Measurements from ENCODE around the gene TMEM167B.

- TF ChIP-seq POLR2A (IDR thresholded peaks at IDR 0.05; ENCODE audit: control extremely low read depth in 1 of 2, low read depth in 2 of 2, low read length in 2 of 2) (no peak), E2F6 (IDR thresholded peaks at IDR 0.05) (no peak), CHD2 (IDR thresholded peaks at IDR 0.05; ENCODE audit: low read length) (no peak), CHD1 (IDR thresholded peaks at IDR 0.05; ENCODE audit: low read depth, low read length) (no peak), PHF8 (conservative IDR thresholded peaks at IDR 0.05; ENCODE audit: low read depth, low read length) (no peak), YY1 (IDR thresholded peaks at IDR 0.05; ENCODE audit: low read depth, low read length) (no peak), TAF1 (IDR thresholded peaks at IDR 0.05; ENCODE audit: low read depth, low read length) (no peak), CBX5 (IDR thresholded peaks at IDR 0.05; ENCODE audit: low read depth, low read length) (no peak), SP2 (IDR thresholded peaks at IDR 0.05; ENCODE audit: low read length) (no peak)
- TF ChIP-seq, protein P1, sequence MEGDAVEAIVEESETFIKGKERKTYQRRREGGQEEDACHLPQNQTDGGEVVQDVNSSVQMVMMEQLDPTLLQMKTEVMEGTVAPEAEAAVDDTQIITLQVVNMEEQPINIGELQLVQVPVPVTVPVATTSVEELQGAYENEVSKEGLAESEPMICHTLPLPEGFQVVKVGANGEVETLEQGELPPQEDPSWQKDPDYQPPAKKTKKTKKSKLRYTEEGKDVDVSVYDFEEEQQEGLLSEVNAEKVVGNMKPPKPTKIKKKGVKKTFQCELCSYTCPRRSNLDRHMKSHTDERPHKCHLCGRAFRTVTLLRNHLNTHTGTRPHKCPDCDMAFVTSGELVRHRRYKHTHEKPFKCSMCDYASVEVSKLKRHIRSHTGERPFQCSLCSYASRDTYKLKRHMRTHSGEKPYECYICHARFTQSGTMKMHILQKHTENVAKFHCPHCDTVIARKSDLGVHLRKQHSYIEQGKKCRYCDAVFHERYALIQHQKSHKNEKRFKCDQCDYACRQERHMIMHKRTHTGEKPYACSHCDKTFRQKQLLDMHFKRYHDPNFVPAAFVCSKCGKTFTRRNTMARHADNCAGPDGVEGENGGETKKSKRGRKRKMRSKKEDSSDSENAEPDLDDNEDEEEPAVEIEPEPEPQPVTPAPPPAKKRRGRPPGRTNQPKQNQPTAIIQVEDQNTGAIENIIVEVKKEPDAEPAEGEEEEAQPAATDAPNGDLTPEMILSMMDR (IDR thresholded peaks at IDR 0.05; ENCODE audit: control extremely low read depth in 1 of 3, insufficient read depth in 1 of 3, low read depth in 1 of 3, low read length in 3 of 3): no peak
These were observed 25.7 kb downstream of the TMEM167B start for GRCh38 chr1:109116286-109116685.

All from H1 (cell line).